SIG-M5 treated with dmso at 0.1 percent for 504 hours (cell line): ENCODE data around the gene KCNN3.

Source experiments
- DNase-seq: peaks from one replicate; lab custom pipeline; 2025; ENCODE audit not compliant: unreplicated experiment; lab: John Stamatoyannopoulos, UW

KCNN3 gene

GRCh38 chr1:154797175-154797574 is 72.9 kb downstream of the KCNN3 start:
- no peak for DNase-seq

GRCh38 chr1:154796303-154796892 is 73.7 kb downstream of the KCNN3 start:
- no peak for DNase-seq

GRCh38 chr1:154794608-154795007 is 75.5 kb downstream of the KCNN3 start:
- no peak for DNase-seq

GRCh38 chr1:154793685-154794084 is 76.4 kb downstream of the KCNN3 start:
- DNase-seq: no peak

- DNase-seq: no peak
Observed at GRCh38 chr1:154792899-154793298, 77.2 kb downstream of the KCNN3 start.

GRCh38 chr1:154791292-154792166 is 78.6 kb downstream of the KCNN3 start:
- DNase-seq: no peak

GRCh38 chr1:154788886-154789285 is 81.2 kb downstream of the KCNN3 start:
- no peak for DNase-seq

- DNase-seq: no peak
Observed at GRCh38 chr1:154788110-154788870, 81.8 kb downstream of the KCNN3 start.

- DNase-seq: no peak
Observed at GRCh38 chr1:154786804-154787570, 83.1 kb downstream of the KCNN3 start.

- DNase-seq: no peak
Observed at GRCh38 chr1:154784924-154785531, 85.1 kb downstream of the KCNN3 start.

GRCh38 chr1:154784416-154784815 is 85.7 kb downstream of the KCNN3 start:
- no peak for DNase-seq

- no peak for DNase-seq
Observed at GRCh38 chr1:154783976-154784375, 86.1 kb downstream of the KCNN3 start.

- no peak for DNase-seq
Observed at GRCh38 chr1:154780541-154780940, 89.5 kb downstream of the KCNN3 start.

- DNase-seq: no peak
Observed at GRCh38 chr1:154779551-154780189, 90.4 kb downstream of the KCNN3 start.

GRCh38 chr1:154778944-154779343 is 91.1 kb downstream of the KCNN3 start:
- no peak for DNase-seq

- DNase-seq: no peak
Observed at GRCh38 chr1:154778275-154778674, 91.8 kb downstream of the KCNN3 start.

GRCh38 chr1:154777781-154778180 is 92.3 kb downstream of the KCNN3 start:
- no peak for DNase-seq

GRCh38 chr1:154777154-154777553 is 92.9 kb downstream of the KCNN3 start:
- no peak for DNase-seq

GRCh38 chr1:154775621-154776605 is 94.2 kb downstream of the KCNN3 start:
- no peak for DNase-seq
